Measurements from ENCODE around the gene CHAF1B.

GRCh38 chr21:36434144-36434543 lies 49.0 kb downstream of the CHAF1B start:
- TF ChIP-seq EZH2 (IDR thresholded peaks at IDR 0.05; ENCODE audit: insufficient read depth, poor library complexity, severe bottlenecking): no peak
- no peak for TF ChIP-seq EZH2phosphoT487 (IDR thresholded peaks at IDR 0.05; ENCODE audit: insufficient read depth, low read depth)

Data from GM23248 (cell line).